Spinal cord (tissue), 10 donors: Measurements from ENCODE around the gene ABCC3. TPM values are rescaled to one million over a fixed set of nuclear protein-coding genes. Genes with fewer than 3 reads are reported as not detected.

Source experiments
- DNase-seq, 6 donors: peaks; one replicate each; pipeline versions ENCODE4 v3.0.0 to v3.0.0-alpha.2; 2013 to 2015; ENCODE audit warnings: low spot score in 6 of 6, low read depth in 4 of 6
- H3K27ac ChIP-seq: one replicate; pipeline ENCODE4 v1.5.1; 2013; ENCODE audit warnings: low read depth, low read length, control low read depth
- H3K27me3 ChIP-seq: one replicate; pipeline ENCODE4 v1.6.1; 2013; ENCODE audit warnings: low read length; ENCODE audit not compliant: control insufficient read depth, insufficient read depth
- H3K36me3 ChIP-seq: one replicate; pipeline ENCODE4 v1.6.1; 2013; ENCODE audit warnings: low read length; ENCODE audit not compliant: control insufficient read depth, insufficient read depth
- H3K4me1 ChIP-seq: one replicate; pipeline ENCODE4 v1.6.1; 2013; ENCODE audit warnings: low read length; ENCODE audit not compliant: control insufficient read depth, insufficient read depth
- H3K4me3 ChIP-seq: one replicate; pipeline ENCODE4 v1.5.1; 2013; ENCODE audit warnings: low read depth, low read length, control low read depth
- H3K9me3 ChIP-seq: one replicate; pipeline ENCODE4 v1.6.1; 2013; ENCODE audit warnings: low read length; ENCODE audit not compliant: control insufficient read depth, insufficient read depth
- WGBS: methylation state at CpG from one replicate; pipeline ENCODE4 v1.1.5; 2013; ENCODE audit warnings: missing lambda C conversion rate; ENCODE audit not compliant: insufficient coverage; 5-methylcytosine and 5-hydroxymethylcytosine counted together
- polyA plus RNA-seq, 2 donors: library from polyadenylated mRNA; unstranded; fragments of 120-200 nt; gene quantifications; one replicate each; pipeline ENCODE4 v1.2.1, GENCODE V29; 2013; ENCODE audit not compliant: insufficient read length in 2 of 2
- total RNA-seq, 2 donors: library from RNA; depleted of rRNA in 1 of 2; stranded (reverse); fragments of 120-200 nt in 1 of 2; fragments of >200 nt in 1 of 2; gene quantifications; one replicate each; pipeline versions ENCODE4 v1.2.3 to v1.2.4, GENCODE V29; 2013 to 2014
- donor health status: healthy.

The ABCC3 gene
- total and polyA plus RNA-seq, 4 donors: 0.17 to 1.2 (median 0.61) TPM

DNA sequence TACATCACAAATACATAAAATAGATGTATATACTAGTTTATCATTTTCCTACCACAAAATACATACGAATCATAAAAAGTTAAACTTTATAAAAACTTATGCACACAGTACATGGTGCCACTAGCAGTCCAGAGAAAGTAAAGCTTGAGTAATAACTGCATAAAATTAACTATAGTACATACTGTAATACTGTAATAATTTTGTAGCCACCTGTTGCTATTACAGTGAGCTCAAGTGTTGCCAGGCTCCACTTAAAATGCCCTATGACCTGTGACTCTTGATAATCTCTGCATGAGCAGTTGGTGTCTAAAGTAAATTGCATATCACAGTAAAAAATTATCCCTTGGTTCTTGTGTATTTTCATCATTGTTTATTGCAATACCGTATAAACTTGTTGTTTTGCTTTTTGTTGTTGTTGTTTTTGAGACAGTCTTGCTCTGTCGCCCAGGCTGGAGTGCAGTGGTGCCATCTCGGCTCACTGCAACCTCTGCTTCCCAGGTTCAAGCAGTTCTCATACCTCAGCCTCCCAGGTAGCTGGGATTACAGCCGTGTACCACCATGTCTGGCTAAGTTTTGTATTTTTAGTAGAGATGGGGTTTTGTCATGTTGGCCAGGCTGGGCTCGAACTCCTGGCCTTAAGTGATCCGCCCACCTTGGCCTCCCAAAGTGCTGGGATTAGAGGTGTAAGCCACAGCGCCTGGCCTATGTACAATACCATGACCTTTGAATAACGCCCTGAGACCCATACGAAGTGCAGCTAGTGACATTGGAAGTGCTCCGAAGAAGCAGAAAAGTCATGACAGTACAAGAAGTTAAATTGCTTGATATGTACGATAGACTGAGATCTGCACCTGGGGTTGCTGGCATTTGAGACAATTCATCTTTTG, 91.3 kb downstream of the ABCC3 start:
- WGBS: 89% methylated on average over 7 of the region's 12 CpGs
- no peak for DNase-seq
- H3K27me3 ChIP-seq: no peaks in the 10 kb centered on the region

DNA sequence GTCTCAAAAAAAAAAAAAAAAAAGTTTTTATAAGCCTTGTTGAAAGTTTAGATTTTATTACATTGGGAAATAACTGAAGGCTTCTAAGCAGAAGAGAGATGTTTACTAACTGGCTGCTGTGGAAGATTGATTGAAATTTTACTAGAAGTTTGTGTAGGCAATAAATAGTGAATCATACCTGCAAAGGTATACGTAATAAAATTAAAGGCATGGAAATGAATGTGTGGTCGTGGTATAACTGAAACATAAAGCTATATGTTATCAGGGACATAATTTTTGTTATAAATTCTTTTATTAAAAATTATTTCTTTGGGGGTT, 93.4 kb downstream of the ABCC3 start:
- peaks cover 17% of the 10 kb centered on the region for H3K4me1 ChIP-seq
- H3K27me3 ChIP-seq: no peaks in the 10 kb centered on the region
- WGBS: no CpG with 5 or more reads among the region's 2 CpGs
- H3K4me3 ChIP-seq: no peak overlapping the region
- H3K9me3 ChIP-seq: no peaks in the 10 kb centered on the region
- no peak for DNase-seq
- H3K27ac ChIP-seq: no peak overlapping the region
- H3K36me3 ChIP-seq: peaks cover 9% of the 10 kb centered on the region

More for the DNA sequence above, 91.3 kb downstream of the ABCC3 start:
- peaks cover 23% of the 10 kb centered on the region for H3K4me1 ChIP-seq
- H3K27ac ChIP-seq: no peak overlapping the region
- H3K36me3 ChIP-seq: peaks cover 9% of the 10 kb centered on the region
- H3K9me3 ChIP-seq: no peaks in the 10 kb centered on the region
- H3K4me3 ChIP-seq: no peak overlapping the region

DNA sequence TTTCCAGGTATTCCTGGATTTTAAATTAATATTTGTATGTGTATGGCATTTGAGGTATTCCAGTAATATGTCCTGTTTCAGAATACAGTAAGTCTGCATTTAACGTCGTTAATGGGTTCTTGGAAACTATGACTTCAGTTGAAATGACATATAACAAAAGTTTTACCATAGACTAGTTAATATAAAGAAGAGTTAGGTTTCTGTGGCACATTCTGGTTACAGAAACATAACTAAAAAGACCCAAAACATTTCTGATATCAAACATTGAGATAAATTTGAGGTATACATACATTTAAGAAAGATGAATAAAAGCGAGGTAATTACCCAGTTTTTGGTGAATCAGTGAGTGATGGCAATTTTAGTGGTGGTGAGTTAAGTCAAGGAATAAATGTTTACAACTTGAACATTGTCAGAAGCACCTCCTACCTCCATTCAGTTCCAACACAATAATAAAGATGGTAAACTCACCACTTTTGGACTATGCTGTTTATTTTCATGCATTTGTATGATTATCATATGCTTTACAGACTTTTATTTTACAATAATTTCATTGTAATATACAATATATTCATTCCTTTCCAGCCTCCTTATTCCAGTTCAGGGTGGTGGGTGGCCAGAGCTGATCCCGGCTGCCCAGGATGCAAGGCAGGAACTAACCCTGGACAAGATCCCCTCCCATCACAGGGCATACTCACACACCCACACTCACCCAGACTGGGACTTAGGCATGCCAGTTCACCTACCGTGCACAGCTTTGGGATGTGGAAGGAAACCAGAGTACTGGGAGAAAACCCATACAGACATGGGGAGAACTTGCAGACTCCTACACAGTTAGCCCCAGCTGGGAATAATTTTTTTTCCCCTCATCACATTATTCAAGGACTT, 94.4 kb downstream of the ABCC3 start:
- no CpG with 5 or more reads among the region's 5 CpGs for WGBS
- Histone ChIP-seq H3K9me3 (no peaks in the 10 kb centered on the region), H3K4me1 (peaks cover 11% of the 10 kb centered on the region)

DNA sequence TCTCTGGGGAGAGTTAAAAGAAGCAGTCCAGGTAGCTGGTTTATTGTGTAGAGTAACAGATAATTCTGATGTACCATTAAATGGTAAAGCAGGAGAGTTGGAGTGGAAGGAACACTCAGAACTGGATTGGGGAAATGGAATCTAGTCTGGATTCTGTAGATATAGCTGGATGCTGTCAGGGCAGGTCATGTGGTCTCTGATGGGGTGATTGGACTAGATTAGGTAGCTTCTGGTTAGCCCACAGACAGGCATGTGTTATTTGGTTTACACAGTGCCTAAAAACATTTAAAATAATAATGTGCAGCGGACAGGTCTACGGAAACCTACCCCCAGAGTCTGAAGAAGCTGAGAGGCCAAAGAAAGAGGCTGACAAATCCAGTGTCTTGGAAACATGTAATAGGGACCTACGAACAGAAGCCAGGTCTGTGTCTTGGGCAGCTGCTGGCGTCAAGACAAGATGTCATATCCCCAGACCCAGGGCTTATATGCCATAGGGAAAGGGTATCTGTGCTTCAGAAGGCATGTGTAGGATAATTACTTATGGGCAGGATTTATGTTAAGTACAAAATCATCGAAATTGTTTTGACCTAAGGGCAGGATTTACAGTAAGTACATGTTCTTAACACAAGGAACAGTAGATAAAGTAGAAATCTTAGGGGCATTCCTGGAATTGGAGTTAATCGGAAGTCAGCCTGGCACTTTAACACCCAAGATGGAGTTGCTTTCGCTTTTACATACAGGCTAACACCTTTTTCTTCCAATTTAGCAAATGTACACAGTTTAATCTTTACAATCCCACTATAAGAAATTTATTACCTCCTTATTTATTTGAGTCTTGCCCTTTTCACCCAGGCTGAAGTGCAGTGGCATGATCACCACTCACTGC, 97.1 kb downstream of the ABCC3 start:
- Histone ChIP-seq H3K27me3 (no peaks in the 10 kb centered on the region), H3K9me3 (no peaks in the 10 kb centered on the region), H3K36me3 (no peaks in the 10 kb centered on the region), H3K4me3 (no peak overlapping the region), H3K4me1 (peaks cover 4% of the 10 kb centered on the region), H3K27ac (no peak overlapping the region)
- DNase-seq: no peak
- 84% methylated on average over 7 of the region's 7 CpGs for WGBS

More for the DNA sequence above, 94.4 kb downstream of the ABCC3 start:
- DNase-seq: no peak
- H3K4me3 ChIP-seq: no peak overlapping the region
- no peaks in the 10 kb centered on the region for H3K27me3 ChIP-seq
- no peak overlapping the region for H3K27ac ChIP-seq
- H3K36me3 ChIP-seq: peaks cover 8% of the 10 kb centered on the region

DNA sequence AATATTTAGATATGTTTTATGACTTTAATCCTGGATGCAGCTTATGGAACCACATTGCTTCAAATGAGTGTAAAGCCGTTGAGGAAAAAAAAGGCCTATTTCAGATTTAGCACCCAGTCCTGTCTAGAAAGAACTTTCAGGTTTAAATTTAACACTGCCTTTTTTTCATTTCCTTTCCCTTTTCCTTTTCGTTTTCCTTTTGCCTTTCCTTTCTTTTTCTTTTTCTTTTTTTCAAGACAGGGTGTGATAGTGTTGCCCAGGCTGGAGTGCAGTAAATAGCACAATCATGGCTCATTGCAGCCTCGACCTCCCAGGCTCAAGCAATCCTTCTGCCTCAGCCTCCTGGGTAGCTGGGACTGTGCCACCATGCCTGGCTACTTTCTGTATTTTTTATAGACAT, 100.6 kb downstream of the ABCC3 start:
- peaks cover 4% of the 10 kb centered on the region for H3K36me3 ChIP-seq
- DNase-seq: no peak
- H3K9me3 ChIP-seq: no peaks in the 10 kb centered on the region
- H3K27me3 ChIP-seq: no peaks in the 10 kb centered on the region
- H3K27ac ChIP-seq: no peak overlapping the region
- no peaks in the 10 kb centered on the region for H3K4me1 ChIP-seq
- no peak overlapping the region for H3K4me3 ChIP-seq
- 40% methylated on average over 1 of the region's 3 CpGs for WGBS

DNA sequence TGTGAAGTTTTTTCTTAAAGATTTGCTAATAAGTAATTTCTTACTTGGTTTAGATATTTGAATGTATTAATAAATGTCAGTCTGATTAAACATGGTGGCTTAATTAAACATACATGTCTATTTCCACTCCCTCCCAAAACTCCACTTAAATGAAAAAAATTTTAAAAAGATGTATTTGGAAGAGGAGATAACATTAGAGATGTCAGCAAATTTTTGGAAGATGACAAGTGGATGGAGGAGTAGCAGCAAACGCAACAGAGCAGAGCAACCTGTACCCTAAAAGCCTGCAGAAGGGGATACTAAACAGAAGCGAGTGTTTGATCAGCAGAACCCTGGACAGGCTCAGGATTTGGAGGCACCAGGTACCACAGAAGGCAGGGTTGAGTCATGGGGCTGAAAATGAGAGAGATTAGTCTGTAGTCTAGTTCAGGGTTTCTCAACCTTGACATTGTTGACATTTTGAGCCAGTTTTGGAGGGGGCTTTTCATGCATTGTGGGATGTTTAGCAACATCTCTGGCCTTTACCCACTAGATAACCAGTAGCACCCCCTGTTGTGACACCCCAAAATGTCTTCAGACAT, 102.5 kb downstream of the ABCC3 start:
- DNase-seq: no peak
- no peaks in the 10 kb centered on the region for H3K9me3 ChIP-seq
- H3K27ac ChIP-seq: no peak overlapping the region
- WGBS: 100% methylated on average over 2 of the region's 2 CpGs
- no peaks in the 10 kb centered on the region for H3K27me3 ChIP-seq
- H3K4me3 ChIP-seq: no peak overlapping the region
- H3K36me3 ChIP-seq: peaks cover 18% of the 10 kb centered on the region
- H3K4me1 ChIP-seq: no peaks in the 10 kb centered on the region

DNA sequence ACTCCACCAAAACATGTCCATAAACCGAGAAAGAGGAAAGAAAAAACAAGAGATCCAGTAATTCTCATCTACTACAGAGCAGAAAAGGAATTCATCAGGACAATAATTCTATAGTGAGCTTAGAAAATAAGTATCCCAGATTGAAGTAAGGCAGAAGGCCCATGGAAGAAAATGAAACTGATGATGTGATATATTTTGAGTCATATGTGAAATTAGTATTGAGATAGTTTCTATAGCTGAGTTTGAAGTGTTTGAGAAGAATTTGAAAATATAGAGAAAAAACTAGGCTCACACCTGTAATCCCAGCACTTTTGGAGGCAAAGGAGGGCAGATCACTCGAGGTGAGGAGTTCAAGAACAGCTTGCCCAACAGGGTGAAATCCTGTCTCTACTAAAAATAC, 104.4 kb downstream of the ABCC3 start:
- no CpG with 5 or more reads among the region's 2 CpGs for WGBS
- Histone ChIP-seq H3K4me3 (no peak overlapping the region), H3K36me3 (peaks cover 20% of the 10 kb centered on the region)

More for the DNA sequence above, 104.4 kb downstream of the ABCC3 start:
- no peaks in the 10 kb centered on the region for H3K27me3 ChIP-seq
- no peaks in the 10 kb centered on the region for H3K9me3 ChIP-seq
- no peak overlapping the region for H3K27ac ChIP-seq
- DNase-seq: no peak
- no peaks in the 10 kb centered on the region for H3K4me1 ChIP-seq
